ENCODE data around the gene CCSER2.
"Not testable (repeated sequence)": the region's sequence is repeated elsewhere in the genome, so short reads cannot be mapped to it uniquely, and the experiment has no call there.

DNA sequence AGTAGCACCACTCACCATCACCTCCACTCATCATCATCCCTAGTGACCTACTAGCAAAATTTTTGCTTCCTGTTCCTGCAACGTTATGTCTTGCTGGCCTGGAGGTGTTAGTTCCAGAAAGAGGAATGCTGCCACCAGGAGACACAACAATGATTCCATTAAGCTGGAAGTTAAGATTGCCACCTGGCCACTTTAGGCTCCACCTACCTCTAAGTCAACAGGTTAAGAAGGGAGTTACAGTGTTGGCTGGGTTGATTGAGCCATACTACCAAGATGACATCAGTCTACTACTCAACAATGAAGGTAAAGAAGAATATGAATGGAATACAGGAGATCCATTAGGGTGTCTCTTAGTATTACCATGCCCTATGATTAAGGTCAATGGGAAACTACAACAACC is 4.8 kb upstream of the CCSER2 start:
- TF ChIP-seq BHLHE40 (IDR thresholded peaks at IDR 0.05; ENCODE audit: borderline replicate concordance); FOXM1 (IDR thresholded peaks at IDR 0.05; ENCODE audit: borderline replicate concordance); TARDBP (IDR thresholded peaks at IDR 0.05); ARNT (IDR thresholded peaks at IDR 0.05); FOXA1 (IDR thresholded peaks at IDR 0.05); ZNF384 (IDR thresholded peaks at IDR 0.05); SP1 (IDR thresholded peaks at IDR 0.05): not testable (repeated sequence)
